Measurements from ENCODE around the gene SORBS1. TPM values are rescaled to one million over a fixed set of nuclear protein-coding genes. Genes with fewer than 3 reads are reported as not detected.

The SORBS1 gene
- polyA plus RNA-seq, 1 donor from 2014 or later: 39.5 TPM

- no peaks in the 10 kb centered on the region for H4K20me1 ChIP-seq (ENCODE audit: insufficient read depth)
- no peaks in the 10 kb centered on the region for H3K27me3 ChIP-seq (ENCODE audit: insufficient read depth, low read depth, low read length)
- H3K9ac ChIP-seq (ENCODE audit: low read length): no peak overlapping the region
- H2AFZ ChIP-seq (ENCODE audit: low read depth, low read length): no peak overlapping the region
- H3K4me3 ChIP-seq (ENCODE audit: low read length): no peak overlapping the region
- no peaks in the 10 kb centered on the region for H3K9me3 ChIP-seq (ENCODE audit: low read length)
- H3K4me2 ChIP-seq (ENCODE audit: low read length): no peak overlapping the region
- H3K36me3 ChIP-seq (ENCODE audit: insufficient read depth, low read length): no peaks in the 10 kb centered on the region
- peaks cover 7% of the 10 kb centered on the region for H3K79me2 ChIP-seq (replicated peaks; ENCODE audit: insufficient read depth, low read length)
- no peaks in the 10 kb centered on the region for H3F3A ChIP-seq (ENCODE audit: insufficient read depth, low read length, poor library complexity, severe bottlenecking)
- H3K9me2 ChIP-seq (ENCODE audit: insufficient read depth, low read length): no peaks in the 10 kb centered on the region
- no peak overlapping the region for H3K27ac ChIP-seq (ENCODE audit: low read length)
- no peak for TF ChIP-seq MXI1 (conservative IDR thresholded peaks at IDR 0.05; ENCODE audit: poor library complexity, severe bottlenecking)
- TF ChIP-seq POLR2AphosphoS5 (IDR thresholded peaks at IDR 0.05): no peak
- TF ChIP-seq EZH2 (IDR thresholded peaks at IDR 0.05; ENCODE audit: borderline replicate concordance, insufficient read depth, low read length, poor library complexity, severe bottlenecking): no peak
- no peak for TF ChIP-seq RAD21 (conservative IDR thresholded peaks at IDR 0.05)
- no peak for TF ChIP-seq SMC3 (conservative IDR thresholded peaks at IDR 0.05; ENCODE audit: poor library complexity)
- no peak for TF ChIP-seq EP300 (conservative IDR thresholded peaks at IDR 0.05; ENCODE audit: poor library complexity, severe bottlenecking)
- no peak for TF ChIP-seq TAF1 (IDR thresholded peaks at IDR 0.05; ENCODE audit: low read depth)
- TF ChIP-seq, protein P1, sequence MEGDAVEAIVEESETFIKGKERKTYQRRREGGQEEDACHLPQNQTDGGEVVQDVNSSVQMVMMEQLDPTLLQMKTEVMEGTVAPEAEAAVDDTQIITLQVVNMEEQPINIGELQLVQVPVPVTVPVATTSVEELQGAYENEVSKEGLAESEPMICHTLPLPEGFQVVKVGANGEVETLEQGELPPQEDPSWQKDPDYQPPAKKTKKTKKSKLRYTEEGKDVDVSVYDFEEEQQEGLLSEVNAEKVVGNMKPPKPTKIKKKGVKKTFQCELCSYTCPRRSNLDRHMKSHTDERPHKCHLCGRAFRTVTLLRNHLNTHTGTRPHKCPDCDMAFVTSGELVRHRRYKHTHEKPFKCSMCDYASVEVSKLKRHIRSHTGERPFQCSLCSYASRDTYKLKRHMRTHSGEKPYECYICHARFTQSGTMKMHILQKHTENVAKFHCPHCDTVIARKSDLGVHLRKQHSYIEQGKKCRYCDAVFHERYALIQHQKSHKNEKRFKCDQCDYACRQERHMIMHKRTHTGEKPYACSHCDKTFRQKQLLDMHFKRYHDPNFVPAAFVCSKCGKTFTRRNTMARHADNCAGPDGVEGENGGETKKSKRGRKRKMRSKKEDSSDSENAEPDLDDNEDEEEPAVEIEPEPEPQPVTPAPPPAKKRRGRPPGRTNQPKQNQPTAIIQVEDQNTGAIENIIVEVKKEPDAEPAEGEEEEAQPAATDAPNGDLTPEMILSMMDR (IDR thresholded peaks at IDR 0.05; ENCODE audit: poor library complexity, severe bottlenecking): no peak
- TF ChIP-seq REST (IDR thresholded peaks at IDR 0.05; ENCODE audit: borderline replicate concordance): no peak
Observed at GRCh38 chr10:95505084-95505610, 56.0 kb downstream of the SORBS1 start.

GRCh38 chr10:95504246-95504691 lies 56.9 kb downstream of the SORBS1 start:
- Histone ChIP-seq H3F3A (ENCODE audit: insufficient read depth, low read length, poor library complexity, severe bottlenecking) (no peaks in the 10 kb centered on the region), H3K4me2 (ENCODE audit: low read length) (no peak overlapping the region), H4K20me1 (ENCODE audit: insufficient read depth) (no peaks in the 10 kb centered on the region), H3K4me3 (ENCODE audit: low read length) (no peak overlapping the region), H2AFZ (ENCODE audit: low read depth, low read length) (no peak overlapping the region), H3K9me2 (ENCODE audit: insufficient read depth, low read length) (no peaks in the 10 kb centered on the region), H3K79me2 (replicated peaks; ENCODE audit: insufficient read depth, low read length) (peaks cover 7% of the 10 kb centered on the region), H3K27ac (ENCODE audit: low read length) (no peak overlapping the region), H3K36me3 (ENCODE audit: insufficient read depth, low read length) (no peaks in the 10 kb centered on the region), H3K27me3 (ENCODE audit: insufficient read depth, low read depth, low read length) (no peaks in the 10 kb centered on the region), H3K9me3 (ENCODE audit: low read length) (no peaks in the 10 kb centered on the region), H3K9ac (ENCODE audit: low read length) (no peak overlapping the region)
- TF ChIP-seq EZH2 (IDR thresholded peaks at IDR 0.05; ENCODE audit: borderline replicate concordance, insufficient read depth, low read length, poor library complexity, severe bottlenecking) (no peak), SMC3 (conservative IDR thresholded peaks at IDR 0.05; ENCODE audit: poor library complexity) (no peak), TAF1 (IDR thresholded peaks at IDR 0.05; ENCODE audit: low read depth) (no peak), EP300 (conservative IDR thresholded peaks at IDR 0.05; ENCODE audit: poor library complexity, severe bottlenecking) (no peak), RAD21 (conservative IDR thresholded peaks at IDR 0.05) (no peak), REST (IDR thresholded peaks at IDR 0.05; ENCODE audit: borderline replicate concordance) (no peak), MXI1 (conservative IDR thresholded peaks at IDR 0.05; ENCODE audit: poor library complexity, severe bottlenecking) (no peak), POLR2AphosphoS5 (IDR thresholded peaks at IDR 0.05) (no peak)
- TF ChIP-seq, protein P1 (IDR thresholded peaks at IDR 0.05; ENCODE audit: poor library complexity, severe bottlenecking): no peak

Measured in neural cell (in vitro differentiated cells).